ENCODE data around the gene ZNF563.
"Not testable (repeated sequence)": the region's sequence is repeated elsewhere in the genome, so short reads cannot be mapped to it uniquely, and the experiment has no call there.

Gene ZNF563

GRCh38 chr19:12333162-12334159 lies at the start of gene ZNF563:
ZNF563 (minus strand) TSS chr19:12333633; CDS start chr19:12333482, 151 bp downstream.
- peak; percentile 95 to 100 (median 99) for DNase-seq
- intact Hi-C loops (cut with DNase I): loop anchor here (2.0 kb wide), 3 partner anchors 31 to 67 kb away; partner anchors contain the start of genes ZNF44, ZNF442 and ZNF799

DNA sequence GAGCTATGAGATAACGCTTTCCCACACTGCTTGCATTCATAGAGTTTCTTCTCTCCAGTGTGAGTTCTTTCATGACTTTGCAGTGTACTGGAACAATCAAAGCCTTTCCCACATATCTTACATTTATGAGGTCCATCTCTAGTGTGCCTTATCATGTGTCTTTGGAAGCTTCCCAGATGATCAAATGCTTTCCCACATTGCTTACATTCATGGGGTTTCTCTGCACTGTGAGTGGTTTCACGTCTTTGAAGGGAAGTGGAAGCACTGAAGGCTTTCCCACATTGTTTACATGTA lies 47.0 kb upstream of the ZNF563 start:
- DNase-seq: no peak
- intact Hi-C loops (cut with DNase I): no loop called here

DNA sequence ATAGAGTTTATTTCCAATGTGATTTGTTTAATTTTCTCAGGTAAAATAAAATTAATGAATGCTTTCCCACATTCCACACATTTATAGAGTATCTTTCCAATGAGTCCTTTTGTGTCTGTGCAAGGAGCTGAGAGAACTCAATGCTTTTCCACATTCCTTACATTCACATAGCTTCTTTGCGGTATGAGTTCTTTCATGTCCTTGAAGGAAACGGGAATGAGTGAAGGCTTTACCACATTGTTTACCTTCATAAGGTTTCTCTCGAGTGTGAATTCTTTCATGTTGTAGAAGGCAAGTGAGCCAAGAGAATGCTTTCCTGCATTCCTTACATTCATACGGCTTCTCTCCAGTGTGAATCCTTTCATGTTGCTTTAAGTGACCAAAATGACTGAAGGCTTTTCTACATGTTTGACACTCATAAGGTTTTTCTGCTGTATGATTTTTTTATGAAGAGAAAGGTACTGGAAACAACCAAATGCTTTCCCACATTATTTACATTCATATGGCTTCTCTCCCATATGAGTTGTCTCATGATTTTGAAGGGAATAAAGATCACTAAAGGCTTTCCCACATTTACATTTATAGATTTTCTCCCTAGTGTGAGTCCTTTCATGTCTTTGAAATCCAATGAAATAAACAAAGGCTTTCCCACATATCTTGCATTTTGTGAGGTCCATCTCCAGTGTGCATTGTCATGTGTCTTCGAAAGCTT lies 46.5 kb upstream of the ZNF563 start:
- no peak for DNase-seq
- intact Hi-C loops (cut with DNase I): no loop called here

- intact Hi-C loops (cut with DNase I): no loop called here
Observed at GRCh38 chr19:12374026-12374425, 40.6 kb upstream of the ZNF563 start.

GRCh38 chr19:12365236-12366162 lies 32.1 kb upstream of the ZNF563 start, which contains the start of gene ZNF442:
ZNF442 (minus strand) TSS chr19:12365683; CDS start chr19:12363631, 2,052 bp downstream.
- intact Hi-C loops (cut with DNase I): loop anchor here (2.0 to 5.0 kb wide), 2 partner anchors 33 to 37 kb away; partner anchors contain the start of genes ZNF563 and ZNF799
- DNase-seq: peak; percentile 90 to 99 (median 94)

More at GRCh38 chr19:12374026-12374425, 40.6 kb upstream of the ZNF563 start:
- no peak for DNase-seq

DNA sequence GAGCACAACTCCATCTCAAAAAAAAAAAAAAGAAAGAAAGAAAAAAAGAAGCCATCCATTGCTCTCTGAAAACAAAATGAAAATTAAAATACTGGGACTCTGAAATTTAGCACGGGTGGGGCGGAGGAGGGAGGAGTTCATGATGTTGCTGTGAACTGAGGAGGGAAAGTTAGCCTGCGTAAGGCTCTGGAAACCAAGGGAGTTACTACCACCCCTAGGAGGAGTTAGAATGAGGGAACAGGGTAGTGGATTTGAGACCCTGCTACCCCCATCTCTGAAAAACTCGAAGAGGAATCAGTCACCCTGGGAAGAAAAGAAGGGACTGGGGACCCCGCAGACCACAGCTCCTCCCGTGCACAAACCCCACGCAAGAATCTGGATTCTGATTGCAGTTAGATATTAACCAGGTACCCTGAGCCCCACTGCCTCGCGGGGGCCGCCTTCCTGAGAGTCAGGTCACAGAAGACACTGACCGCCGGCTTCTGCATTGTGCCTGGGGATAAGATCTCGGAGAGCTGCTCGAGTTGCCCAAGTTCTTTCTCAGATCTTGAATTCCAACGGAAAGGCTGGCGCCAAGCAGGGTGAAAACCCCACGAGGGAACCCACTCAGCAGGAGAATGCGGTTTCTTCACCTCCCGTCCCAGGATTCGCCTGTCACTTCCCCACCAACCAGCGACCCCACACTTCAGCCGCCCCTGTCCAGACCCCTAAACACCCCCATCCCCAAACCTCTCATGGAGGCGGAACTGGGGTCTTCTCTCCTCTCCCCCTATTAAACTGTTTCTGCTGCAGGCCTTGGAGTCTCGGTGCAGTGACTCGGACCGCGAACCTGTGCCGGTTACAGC lies 31.2 kb upstream of the ZNF563 start:
- peak in 7 of 10 donors; percentile 10 to 87 (median 18) for DNase-seq
- intact Hi-C loops (cut with DNase I): loop anchor here (2.0 to 5.0 kb wide), 2 partner anchors 32 to 38 kb away; partner anchors contain the start of genes ZNF563 and ZNF799

- intact Hi-C loops (cut with DNase I): not testable (repeated sequence)
- DNase-seq: peak in 1 of 10 donors; percentile 77
Observed at GRCh38 chr19:12362236-12362635, 28.8 kb upstream of the ZNF563 start.

DNA sequence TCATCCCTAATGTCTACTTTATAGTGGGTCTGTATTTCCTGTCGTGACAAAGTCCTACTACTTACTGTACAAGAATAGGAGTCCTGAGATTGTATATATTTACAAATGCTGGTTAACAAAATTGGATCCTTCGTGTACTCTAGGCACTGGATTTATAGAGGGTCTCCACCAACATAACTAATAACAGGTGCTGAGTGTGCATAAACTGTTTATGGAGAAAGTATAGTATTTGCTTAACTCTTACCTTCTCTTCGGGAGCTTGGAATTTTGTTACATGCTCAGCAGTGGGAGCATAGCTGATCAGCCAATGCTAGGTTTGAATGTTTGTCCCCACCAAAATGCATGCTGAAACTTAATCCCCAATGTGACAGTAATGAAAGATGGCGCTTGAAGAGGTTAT lies 19.9 kb upstream of the ZNF563 start:
- no peak for DNase-seq
- intact Hi-C loops (cut with DNase I): no loop called here

GRCh38 chr19:12350890-12351197 lies 17.4 kb upstream of the ZNF563 start:
- intact Hi-C loops (cut with DNase I): no loop called here
- no peak for DNase-seq

DNA sequence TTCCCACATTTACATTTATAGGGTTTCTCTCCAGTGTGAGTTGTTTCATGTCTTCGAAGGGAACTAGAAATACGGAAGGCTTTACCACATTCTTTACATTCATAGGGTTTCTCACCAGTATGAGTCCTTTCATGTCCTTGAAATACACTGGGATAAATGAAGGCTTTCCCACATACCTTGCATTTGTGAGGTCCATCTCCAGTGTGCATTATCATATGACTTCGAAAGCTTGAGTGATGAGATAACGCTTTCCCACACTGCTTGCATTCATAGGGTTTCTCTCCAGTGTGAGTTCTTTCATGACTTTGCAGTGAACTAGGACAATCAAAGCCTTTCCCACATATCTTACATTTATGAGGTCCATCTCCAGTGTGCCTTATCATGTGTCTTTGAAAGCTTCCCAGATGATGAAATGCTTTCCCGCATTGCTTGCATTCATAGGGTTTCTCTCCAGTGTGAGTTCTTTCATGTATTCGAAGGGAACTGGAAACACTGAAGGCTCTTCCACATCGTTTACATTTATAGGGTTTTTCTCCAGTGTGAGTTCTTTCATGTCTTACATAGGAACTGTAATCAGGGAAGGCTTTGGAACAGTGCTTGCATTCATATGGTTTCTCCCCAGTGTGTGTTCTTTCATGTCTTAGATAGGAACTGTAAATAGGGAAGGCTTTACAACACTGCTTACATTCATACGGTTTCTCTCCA lies 16.9 kb upstream of the ZNF563 start:
- DNase-seq: no peak
- intact Hi-C loops (cut with DNase I): no loop called here

DNA sequence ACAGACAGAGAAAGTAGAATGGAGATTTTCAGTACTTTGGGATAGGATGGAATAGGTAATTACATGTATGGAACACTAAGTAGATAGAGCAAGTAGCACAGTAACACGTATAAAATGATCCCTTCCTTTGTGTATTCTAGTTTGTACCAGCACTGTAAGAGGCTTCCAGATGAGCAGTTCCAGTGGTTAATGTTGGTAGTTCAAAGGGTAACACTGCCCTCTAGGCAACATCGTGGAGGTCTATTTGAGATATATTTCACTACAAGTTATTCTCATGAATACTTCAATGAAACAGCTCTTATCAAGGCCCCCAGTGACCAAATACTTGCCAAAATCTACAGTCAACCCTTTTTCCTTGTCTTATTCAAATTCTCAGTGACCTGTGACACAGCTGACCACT lies 13.5 kb upstream of the ZNF563 start:
- intact Hi-C loops (cut with DNase I): no loop called here
- no peak for DNase-seq

- intact Hi-C loops (cut with DNase I): no loop called here
- DNase-seq: no peak
Observed at GRCh38 chr19:12345197-12345596, 11.8 kb upstream of the ZNF563 start.

DNA sequence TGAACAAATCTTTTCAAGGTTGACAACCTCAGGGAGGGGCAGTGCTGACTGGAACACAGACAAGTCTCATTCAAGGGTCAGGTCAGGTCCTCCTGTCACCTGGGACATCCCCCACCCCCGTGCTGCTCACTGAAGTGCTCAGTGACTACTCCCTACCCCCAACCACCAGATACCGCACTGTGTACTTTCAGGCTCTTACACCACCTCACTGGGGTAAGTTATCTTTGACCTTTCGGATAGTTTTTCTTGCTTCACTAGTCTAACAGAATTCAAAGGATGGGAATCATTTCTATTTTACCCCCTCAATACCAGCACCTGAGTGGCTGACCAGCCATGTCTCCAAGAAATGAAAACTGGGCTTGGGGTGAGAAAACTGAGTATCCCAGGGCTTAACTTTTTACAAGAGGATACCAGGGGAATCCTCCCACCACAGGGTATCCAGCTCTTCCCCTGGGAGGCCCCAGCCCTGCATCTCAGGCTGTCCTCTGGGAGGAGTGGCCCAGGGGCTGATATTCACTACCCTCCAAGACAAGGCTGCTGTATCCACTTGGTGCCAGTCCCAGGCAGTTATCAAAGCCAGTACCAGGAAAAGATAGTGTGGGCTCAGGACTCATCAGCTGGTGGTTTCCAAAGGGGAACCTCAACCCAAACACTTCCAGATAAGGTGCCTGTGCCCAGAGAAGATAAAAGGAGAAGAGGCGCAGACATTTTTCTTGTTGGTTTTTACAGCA lies 2.1 kb downstream of the ZNF563 start:
- peak in 1 of 10 donors; percentile 37 for DNase-seq
- intact Hi-C loops (cut with DNase I): no loop called here

DNA sequence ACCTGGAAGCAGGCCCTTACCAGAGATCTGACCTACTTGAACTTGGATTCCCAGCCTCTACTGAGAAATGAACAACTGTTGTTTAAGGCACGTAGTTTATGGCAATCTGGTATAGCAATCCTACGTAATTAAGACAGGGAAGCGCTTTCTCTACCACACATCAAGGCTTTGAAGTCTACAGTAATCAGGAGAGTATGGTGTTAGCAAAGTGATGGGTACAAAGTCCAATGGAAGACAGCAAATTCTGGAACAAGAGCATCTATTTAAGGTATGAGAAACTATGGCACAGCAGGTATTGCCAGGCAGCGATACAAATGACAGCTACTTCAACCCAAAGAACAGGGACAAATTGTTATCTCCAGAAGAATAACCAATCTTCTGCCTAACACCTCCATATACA lies 3.1 kb downstream of the ZNF563 start:
- no peak for DNase-seq
- intact Hi-C loops (cut with DNase I): no loop called here

GRCh38 chr19:12325690-12326089 lies 7.7 kb downstream of the ZNF563 start:
- intact Hi-C loops (cut with DNase I): no loop called here
- DNase-seq: no peak

DNA sequence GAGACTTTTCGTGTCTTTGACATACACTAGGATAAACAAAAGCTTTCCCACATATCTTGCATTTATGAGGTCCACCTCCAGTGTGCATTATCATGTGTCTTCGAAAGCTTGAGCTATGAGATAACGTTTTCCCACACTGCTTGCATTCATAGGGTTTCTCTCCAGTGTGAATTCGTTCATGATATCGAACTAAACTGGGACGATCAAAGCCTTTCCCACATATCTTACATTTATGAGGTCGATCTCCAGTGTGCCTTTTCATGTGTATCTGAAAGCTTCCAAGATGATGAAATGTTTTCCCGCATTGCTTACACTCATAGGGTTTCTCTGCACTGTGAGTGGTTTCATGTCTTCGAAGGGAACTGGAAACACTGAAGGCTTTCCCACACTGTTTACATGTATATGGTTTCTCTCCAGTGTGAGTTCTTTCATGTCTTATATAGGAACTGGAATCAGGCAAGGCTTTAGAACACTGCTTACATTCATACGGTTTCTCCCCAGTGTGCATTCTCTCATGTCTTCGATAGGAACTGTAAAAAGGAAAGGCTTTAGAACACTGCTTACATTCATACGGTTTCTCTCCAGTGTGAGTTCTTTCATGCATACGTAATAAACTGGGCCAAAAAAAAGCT lies 14.5 kb downstream of the ZNF563 start:
- intact Hi-C loops (cut with DNase I): no loop called here
- DNase-seq: no peak

DNA sequence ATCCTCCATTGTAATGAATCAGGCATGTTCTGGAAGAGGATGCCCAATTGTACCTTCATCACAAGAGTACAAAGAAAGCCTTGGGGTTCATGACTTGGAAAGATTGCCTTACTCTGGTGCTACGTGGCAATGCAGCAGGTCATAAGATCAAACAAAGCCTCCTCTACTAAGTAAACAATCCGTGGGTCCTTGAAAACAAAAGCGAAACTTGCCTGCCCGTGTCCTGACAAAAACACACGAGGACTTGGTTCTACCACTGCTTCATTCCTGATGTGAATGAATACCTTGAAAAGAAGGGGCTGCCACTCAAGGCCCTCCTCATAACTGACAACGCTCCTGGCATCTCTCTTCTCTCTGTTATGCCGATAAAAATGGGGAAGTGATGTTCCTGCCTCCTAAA lies 18.9 kb downstream of the ZNF563 start:
- DNase-seq: no peak
- intact Hi-C loops (cut with DNase I): no loop called here

- intact Hi-C loops (cut with DNase I): not testable (repeated sequence)
- DNase-seq: peak in 1 of 10 donors; percentile 58
Observed at GRCh38 chr19:12308891-12309290, 24.5 kb downstream of the ZNF563 start.
